Spinal cord (tissue), 10 donors: ENCODE measurements around the gene PATE3. TPM values are rescaled to one million over a fixed set of nuclear protein-coding genes. Genes with fewer than 3 reads are reported as not detected.

Experiments
- DNase-seq, 6 donors: peaks; one replicate each; pipeline versions ENCODE4 v3.0.0 to v3.0.0-alpha.2; 2013 to 2015; ENCODE audit warnings: low spot score in 6 of 6, low read depth in 4 of 6
- H3K27ac ChIP-seq: one replicate; pipeline ENCODE4 v1.5.1; 2013; ENCODE audit warnings: low read depth, low read length, control low read depth
- H3K27me3 ChIP-seq: one replicate; pipeline ENCODE4 v1.6.1; 2013; ENCODE audit warnings: low read length; ENCODE audit not compliant: control insufficient read depth, insufficient read depth
- H3K36me3 ChIP-seq: one replicate; pipeline ENCODE4 v1.6.1; 2013; ENCODE audit warnings: low read length; ENCODE audit not compliant: control insufficient read depth, insufficient read depth
- H3K4me1 ChIP-seq: one replicate; pipeline ENCODE4 v1.6.1; 2013; ENCODE audit warnings: low read length; ENCODE audit not compliant: control insufficient read depth, insufficient read depth
- H3K4me3 ChIP-seq: one replicate; pipeline ENCODE4 v1.5.1; 2013; ENCODE audit warnings: low read depth, low read length, control low read depth
- H3K9me3 ChIP-seq: one replicate; pipeline ENCODE4 v1.6.1; 2013; ENCODE audit warnings: low read length; ENCODE audit not compliant: control insufficient read depth, insufficient read depth
- WGBS: methylation state at CpG from one replicate; pipeline ENCODE4 v1.1.5; 2013; ENCODE audit warnings: missing lambda C conversion rate; ENCODE audit not compliant: insufficient coverage; 5-methylcytosine and 5-hydroxymethylcytosine counted together
- polyA plus RNA-seq, 2 donors: library from polyadenylated mRNA; unstranded; fragments of 120-200 nt; gene quantifications; one replicate each; pipeline ENCODE4 v1.2.1, GENCODE V29; 2013; ENCODE audit not compliant: insufficient read length in 2 of 2
- total RNA-seq, 2 donors: library from RNA; depleted of rRNA in 1 of 2; stranded (reverse); fragments of 120-200 nt in 1 of 2; fragments of >200 nt in 1 of 2; gene quantifications; one replicate each; pipeline versions ENCODE4 v1.2.3 to v1.2.4, GENCODE V29; 2013 to 2014
- donor health status: healthy.

Gene PATE3
- total and polyA plus RNA-seq, 4 donors, result 0.12 TPM; not detected in 3

DNA sequence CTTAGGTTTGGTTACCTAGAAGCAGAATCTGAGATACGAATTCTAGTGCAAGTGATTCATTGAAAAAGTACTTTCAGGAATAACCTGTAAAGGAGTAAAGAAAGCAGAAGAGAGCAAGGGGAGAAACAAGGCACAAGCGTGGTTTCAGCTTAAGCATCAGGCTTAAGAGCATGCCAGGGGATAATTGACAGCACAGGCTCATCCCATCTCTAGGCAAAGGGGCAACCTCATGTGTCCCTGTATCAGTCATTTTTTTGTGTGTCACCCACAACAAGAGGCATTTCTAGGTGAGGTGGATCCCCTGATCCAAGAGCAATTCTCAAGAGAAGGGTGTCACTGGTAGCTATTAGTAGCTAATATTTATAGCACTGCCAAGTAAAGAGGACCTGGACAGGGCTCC, 17.3 kb upstream of the PATE3 start:
- Histone ChIP-seq H3K27me3 (no peaks in the 10 kb centered on the region), H3K36me3 (no peaks in the 10 kb centered on the region), H3K4me1 (no peaks in the 10 kb centered on the region), H3K9me3 (no peaks in the 10 kb centered on the region), H3K4me3 (no peak overlapping the region), H3K27ac (no peak overlapping the region)
- 80% methylated on average over 2 of the region's 2 CpGs for WGBS
- DNase-seq, result no peak

DNA sequence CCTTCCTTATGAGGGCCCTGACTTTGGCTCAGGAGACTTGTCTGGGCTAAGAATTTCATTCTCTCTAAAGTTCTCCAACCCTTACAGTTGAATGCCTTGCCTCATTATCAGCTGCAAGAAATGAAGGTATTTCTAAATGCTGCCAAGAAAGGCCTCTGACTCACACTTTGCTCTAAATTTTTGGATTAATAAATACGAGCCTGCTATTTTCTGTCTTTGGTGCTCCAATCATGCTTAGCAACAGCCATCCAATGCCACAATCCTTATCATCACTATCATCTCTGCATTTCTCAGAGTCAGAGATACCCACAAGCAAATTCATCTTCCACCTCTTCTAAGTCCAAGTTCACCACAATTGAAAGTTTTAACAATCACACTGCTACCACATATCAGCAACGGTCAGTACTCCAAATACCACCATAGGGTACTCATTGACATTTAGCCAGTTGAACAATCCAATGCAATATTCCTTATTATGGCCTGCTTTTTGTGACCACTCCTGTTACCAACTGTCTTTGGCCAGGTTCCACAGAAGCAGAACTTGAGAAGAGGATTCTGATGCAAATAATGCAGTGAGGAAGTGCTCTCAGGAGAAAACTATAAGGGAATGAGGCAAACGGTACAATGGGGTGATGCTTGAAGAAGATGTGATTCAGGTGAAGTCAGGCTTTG, 15.0 kb upstream of the PATE3 start:
- Histone ChIP-seq H3K36me3 (no peaks in the 10 kb centered on the region), H3K9me3 (no peaks in the 10 kb centered on the region), H3K4me1 (no peaks in the 10 kb centered on the region), H3K27ac (no peak overlapping the region), H3K4me3 (no peak overlapping the region), H3K27me3 (no peaks in the 10 kb centered on the region)
- no peak for DNase-seq
- WGBS, result 81% methylated on average over 2 of the region's 3 CpGs

DNA sequence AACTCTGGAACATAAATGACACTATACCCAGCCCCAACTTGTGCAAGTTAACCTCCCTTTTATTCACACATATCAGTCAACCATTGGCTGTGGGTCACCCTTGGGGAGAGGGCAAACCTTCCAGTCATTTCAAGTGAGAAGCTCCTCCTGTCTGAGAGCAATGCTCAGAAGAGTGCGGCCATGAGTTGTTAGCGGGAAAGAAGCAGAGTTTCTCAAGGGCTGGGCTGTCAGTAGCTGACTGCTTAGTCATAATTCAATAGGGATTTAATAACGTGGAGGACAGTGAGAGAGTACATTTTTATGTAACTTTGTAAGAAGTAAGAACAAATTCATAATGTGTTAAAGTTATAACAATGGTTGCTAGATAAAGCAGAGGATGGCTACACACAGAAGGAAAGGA, 14.4 kb upstream of the PATE3 start:
- H3K27ac ChIP-seq, result no peak overlapping the region
- H3K9me3 ChIP-seq, result no peaks in the 10 kb centered on the region
- DNase-seq, result no peak
- H3K4me1 ChIP-seq, result no peaks in the 10 kb centered on the region
- no peaks in the 10 kb centered on the region for H3K36me3 ChIP-seq
- no peaks in the 10 kb centered on the region for H3K27me3 ChIP-seq
- no peak overlapping the region for H3K4me3 ChIP-seq
- WGBS, result 100% methylated on average over 2 of the region's 3 CpGs

DNA sequence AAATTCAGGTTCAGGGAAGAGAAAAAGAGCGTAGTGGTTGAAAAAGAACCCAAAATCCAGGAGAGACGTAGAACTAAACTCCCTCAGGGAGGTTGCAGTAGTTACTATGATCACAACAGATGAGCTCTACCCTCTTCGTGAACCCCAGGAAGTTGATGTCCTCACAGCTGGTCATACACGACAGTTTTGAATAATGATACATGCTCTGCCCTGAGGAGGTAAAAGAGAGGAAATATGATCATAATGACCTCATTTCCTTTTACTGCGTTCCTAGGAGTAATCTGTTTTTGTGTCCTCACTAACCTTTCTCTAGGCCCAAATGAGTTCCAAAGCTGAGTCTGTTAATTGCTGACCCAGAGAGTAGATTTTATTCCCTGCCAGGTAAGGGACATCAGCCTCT, 10.6 kb upstream of the PATE3 start:
- DNase-seq, result no peak
- no peaks in the 10 kb centered on the region for H3K27me3 ChIP-seq
- WGBS, result no CpG with 5 or more reads among the region's 5 CpGs
- no peaks in the 10 kb centered on the region for H3K36me3 ChIP-seq
- no peak overlapping the region for H3K27ac ChIP-seq
- no peak overlapping the region for H3K4me3 ChIP-seq
- no peaks in the 10 kb centered on the region for H3K9me3 ChIP-seq
- H3K4me1 ChIP-seq, result no peaks in the 10 kb centered on the region

DNA sequence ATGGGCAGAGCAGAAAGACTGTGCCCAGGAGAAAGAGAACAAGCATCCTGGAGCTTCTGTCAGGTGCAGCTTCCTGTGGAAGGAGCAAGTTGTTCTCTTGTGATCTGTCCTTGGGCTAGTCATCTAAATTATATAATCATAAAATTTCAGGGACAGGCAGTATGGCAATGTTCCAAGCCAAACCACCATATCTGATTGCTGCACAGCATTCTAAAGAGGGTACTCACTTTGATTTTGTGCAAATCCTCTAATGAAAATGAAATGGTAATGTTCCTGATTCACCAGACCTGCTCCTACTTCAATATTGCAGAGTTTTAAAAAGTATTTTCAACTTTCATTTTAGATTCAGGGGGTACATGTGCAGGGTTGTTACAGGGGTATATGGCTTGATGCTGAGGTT, 9.2 kb upstream of the PATE3 start, which contains the start of gene PATE2:
TSS of gene PATE2 (minus strand) at position 101 of the 400 bp plus-strand sequence. CDS start at position 46, 55 bp downstream.
- no peak for DNase-seq
- Histone ChIP-seq H3K27ac (no peak within 1 kb of the TSS), H3K4me3 (no peak within 1 kb of the TSS), H3K4me1 (no peaks in the 10 kb centered on the region), H3K36me3 (no peaks in the 10 kb centered on the region), H3K27me3 (no peaks in the 10 kb centered on the region), H3K9me3 (no peaks in the 10 kb centered on the region)

DNA sequence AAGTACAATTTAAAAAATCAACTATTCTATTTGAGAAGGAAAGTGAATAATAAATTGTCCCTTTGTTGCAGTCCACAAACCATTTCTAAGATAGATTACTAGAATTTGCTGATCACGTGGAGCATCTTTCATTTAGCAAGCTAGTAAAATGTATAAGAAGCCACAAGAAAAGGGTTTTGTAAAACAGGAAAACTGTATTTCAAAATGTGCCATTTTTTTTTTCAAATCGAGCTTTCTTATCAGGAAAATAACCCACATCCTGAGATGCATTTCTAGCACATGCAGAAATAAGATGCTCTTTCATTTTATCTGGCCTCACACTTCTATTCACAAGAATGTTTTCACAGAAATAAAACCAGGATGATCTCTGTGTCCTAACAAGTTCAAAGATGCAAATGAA, 3.2 kb upstream of the PATE3 start:
- H3K9me3 ChIP-seq, result no peaks in the 10 kb centered on the region
- H3K36me3 ChIP-seq, result no peaks in the 10 kb centered on the region
- no peaks in the 10 kb centered on the region for H3K4me1 ChIP-seq
- H3K27me3 ChIP-seq, result no peaks in the 10 kb centered on the region
- DNase-seq, result no peak
- WGBS, result 50% methylated on average over 1 of the region's 2 CpGs
- no peak overlapping the region for H3K4me3 ChIP-seq
- H3K27ac ChIP-seq, result no peak overlapping the region

DNA sequence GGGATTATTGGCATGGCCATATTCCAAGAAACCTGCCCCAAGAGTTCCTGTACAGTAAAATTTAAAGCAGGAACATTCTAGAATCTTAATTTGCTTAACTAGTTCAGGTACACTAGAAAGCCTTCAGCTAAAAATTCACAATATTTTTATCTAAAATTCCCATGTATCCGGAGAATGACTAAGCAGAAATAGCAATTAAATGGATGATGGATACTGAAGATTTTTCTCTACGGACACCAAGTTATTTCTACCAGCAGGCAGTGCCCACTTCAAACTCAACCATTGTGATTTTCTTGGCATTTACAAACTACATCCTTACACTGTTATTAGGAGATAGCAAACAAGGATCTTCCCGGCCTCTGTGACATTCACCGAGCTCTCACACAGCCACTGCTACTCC, 2.9 kb downstream of the PATE3 start:
- 100% methylated on average over 2 of the region's 4 CpGs for WGBS
- no peaks in the 10 kb centered on the region for H3K4me1 ChIP-seq
- no peaks in the 10 kb centered on the region for H3K9me3 ChIP-seq
- DNase-seq, result no peak
- no peaks in the 10 kb centered on the region for H3K27me3 ChIP-seq
- H3K36me3 ChIP-seq, result no peaks in the 10 kb centered on the region
- no peak overlapping the region for H3K4me3 ChIP-seq
- H3K27ac ChIP-seq, result no peak overlapping the region

DNA sequence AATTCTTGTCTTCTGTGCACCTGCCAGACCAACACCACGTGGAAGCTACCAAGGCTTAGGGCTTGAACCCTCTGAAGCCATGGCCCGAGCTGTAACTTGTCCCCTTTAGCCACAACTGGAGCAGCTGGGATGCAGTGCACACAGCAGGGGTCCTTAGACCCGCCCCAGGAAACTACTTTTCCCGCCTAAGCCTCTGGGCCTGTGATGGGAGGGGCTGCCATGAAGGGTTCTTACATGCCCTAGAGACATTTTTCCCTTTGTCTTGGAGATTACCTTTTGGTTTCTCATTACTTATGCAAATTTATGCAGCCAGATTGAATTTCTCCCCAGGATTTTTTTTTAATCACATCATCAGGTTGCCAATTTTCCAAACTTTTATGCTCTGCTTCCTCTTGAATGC, 9.7 kb downstream of the PATE3 start:
- H3K4me3 ChIP-seq, result no peak overlapping the region
- H3K36me3 ChIP-seq, result no peaks in the 10 kb centered on the region
- WGBS, result 41% methylated on average over 4 of the region's 4 CpGs
- peaks cover 4% of the 10 kb centered on the region for H3K9me3 ChIP-seq
- H3K4me1 ChIP-seq, result no peaks in the 10 kb centered on the region
- no peak for DNase-seq
- H3K27me3 ChIP-seq, result no peaks in the 10 kb centered on the region
- no peak overlapping the region for H3K27ac ChIP-seq

DNA sequence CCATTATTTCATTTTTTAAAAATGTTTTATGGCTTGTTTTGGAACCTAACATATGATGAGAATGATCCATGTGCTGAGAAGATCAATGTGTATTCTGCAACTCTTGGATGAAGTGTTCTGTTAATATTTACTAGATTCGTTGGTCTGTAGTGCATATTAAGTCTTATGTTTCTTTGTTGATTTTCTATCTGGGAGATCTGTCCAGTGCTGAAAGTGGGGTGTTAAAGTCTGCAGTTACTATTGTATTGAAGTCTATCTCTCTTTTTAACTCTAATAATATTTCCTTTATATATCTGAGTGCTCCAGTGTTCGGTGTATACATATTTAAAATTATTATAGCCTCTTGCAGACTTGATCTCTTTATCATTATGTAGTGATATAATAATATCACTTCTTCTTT, 11.9 kb downstream of the PATE3 start:
- peaks cover 7% of the 10 kb centered on the region for H3K9me3 ChIP-seq
- DNase-seq, result no peak
- no peak overlapping the region for H3K4me3 ChIP-seq
- H3K27me3 ChIP-seq, result no peaks in the 10 kb centered on the region
- no peaks in the 10 kb centered on the region for H3K36me3 ChIP-seq
- H3K4me1 ChIP-seq, result no peaks in the 10 kb centered on the region
- no CpG with 5 or more reads among the region's 2 CpGs for WGBS
- H3K27ac ChIP-seq, result no peak overlapping the region

DNA sequence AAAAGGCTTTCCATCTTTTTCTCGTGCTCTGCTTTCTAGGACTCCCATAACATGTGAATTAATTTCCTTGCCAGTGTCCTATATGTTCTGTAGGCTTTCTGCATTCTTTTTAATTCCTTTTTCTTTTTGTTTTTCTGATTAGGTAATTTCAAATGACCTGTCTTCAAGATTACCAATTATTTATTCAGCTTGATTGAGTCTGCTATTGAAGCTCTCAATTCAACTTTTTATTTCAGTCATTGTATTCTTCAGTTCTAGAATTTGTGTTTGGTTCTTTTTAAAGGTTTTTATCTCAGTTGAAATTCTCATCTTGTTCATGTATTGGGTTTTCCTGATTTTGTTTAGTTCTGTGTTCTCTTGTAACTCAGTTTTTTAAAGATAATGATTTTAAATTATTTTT, 14.5 kb downstream of the PATE3 start:
- Histone ChIP-seq H3K27ac (no peak overlapping the region), H3K4me1 (no peaks in the 10 kb centered on the region), H3K36me3 (no peaks in the 10 kb centered on the region), H3K4me3 (no peak overlapping the region), H3K9me3 (peaks cover 7% of the 10 kb centered on the region), H3K27me3 (no peaks in the 10 kb centered on the region)
- no peak for DNase-seq
- WGBS, result no CpG with 5 or more reads among the region's 1 CpG
